Activated T-helper 1 cell treated with Interleukin-2 at 50 U/mL for 16 hours (primary cell): ENCODE results near the gene SLC39A6.
"Not testable (repeated sequence)": the region's sequence is repeated elsewhere in the genome, so short reads cannot be mapped to it uniquely, and the experiment has no call there.

ENCODE experiments used
- DNase-seq: peaks from one replicate; pipeline ENCODE4 v3.0.0-alpha.2; 2020; ENCODE audit warnings: low read depth

The SLC39A6 gene

DNA sequence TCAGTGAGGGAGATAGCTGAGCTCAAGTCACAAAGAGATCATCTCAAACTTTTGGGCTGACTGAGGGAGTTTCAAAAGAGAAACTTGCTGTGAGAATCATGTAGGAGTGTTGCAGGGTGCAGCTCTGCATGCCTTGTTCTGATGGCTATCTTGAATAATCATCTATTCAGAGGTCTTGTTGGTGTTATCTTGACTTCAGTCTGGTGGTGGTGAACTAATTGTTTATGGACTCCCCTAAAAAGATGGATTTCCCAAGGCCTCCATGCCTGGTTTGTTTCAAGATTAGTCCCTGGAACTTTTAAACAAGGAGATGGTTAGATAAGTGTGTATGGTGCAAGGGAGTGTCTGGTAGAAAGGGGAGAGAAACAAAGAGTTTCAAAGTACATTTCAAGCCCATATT, 29.8 kb downstream of the SLC39A6 start:
- DNase-seq, result no peak

DNA sequence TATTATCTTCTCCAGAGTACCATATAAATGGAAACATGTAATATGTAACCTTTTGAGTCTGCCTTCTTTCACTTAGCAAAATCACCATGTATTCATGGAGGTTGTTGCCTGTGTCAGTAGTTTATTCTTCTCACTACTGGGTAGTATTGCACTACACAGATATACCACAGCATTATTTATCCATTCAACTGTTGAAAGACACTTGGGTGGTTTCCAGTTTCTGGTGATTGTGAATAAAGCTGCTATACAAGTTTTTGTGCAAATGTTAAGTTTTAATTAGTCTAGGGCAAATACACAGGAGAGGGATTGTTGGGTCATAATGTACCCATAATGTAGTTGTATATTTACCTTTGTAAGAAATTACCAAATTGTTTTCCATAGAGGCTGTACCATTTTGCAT, 32.2 kb downstream of the SLC39A6 start:
- no peak for DNase-seq

GRCh38 chr18:36095936-36096519, 33.1 kb downstream of the SLC39A6 start:
- DNase-seq, result no peak

DNA sequence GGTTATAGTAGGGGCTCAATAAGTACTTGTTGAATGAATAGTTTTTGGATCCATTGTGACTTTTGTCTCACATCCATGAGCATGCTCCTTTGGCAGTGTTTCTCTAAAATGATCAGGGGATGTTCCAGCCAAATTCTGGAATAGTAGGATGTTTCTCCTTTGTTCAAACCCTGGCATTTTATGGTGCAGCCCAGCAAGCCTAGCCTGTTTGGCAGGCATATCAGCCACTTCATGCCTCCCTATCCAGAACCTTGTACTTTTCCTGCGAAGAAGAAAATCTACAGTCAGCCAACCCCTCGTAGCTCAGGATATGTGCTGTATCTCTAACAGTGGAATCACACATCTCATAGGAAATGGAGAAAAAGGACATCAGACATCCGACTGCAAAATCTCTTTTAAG, 34.7 kb downstream of the SLC39A6 start:
- no peak for DNase-seq

DNA sequence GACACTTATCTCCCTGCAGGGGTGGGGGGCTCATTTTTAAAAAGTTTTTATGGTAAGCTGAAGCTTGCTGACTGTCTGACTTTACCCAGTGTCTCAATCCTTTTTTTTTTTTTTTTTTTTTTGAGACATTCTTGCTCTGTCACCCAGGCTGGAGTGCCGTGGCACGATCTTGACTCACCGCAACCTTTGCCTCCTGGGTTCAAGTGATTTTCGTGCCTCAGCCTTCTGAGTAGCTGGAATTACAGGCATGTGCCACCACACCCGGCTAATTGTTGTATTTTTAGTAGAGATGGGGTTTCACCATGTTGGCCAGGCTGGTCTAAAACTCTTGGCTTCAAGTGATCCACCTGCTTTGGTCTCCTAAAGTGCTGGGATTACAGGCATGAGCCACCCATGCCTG, 37.0 kb downstream of the SLC39A6 start:
- not testable (repeated sequence) for DNase-seq

DNA sequence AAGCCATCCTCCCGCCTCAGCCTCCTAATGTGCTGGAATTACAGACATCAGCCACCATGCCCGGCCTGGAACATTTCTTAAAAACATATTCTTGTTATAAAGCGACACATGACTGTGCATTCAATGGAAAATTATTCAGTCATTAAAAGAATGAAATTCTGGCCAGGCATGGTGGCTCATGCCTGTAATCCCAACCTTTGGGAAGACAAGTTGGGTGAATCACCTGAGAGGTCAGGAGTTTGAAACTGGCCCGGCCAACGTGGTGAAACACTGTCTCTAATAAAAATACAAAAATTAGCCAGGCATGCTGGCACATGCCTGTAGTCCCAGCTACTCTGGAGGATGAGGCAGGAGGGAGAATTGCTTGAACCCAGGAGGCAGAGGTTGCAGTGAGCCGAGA, 40.1 kb downstream of the SLC39A6 start:
- DNase-seq, result no peak

DNA sequence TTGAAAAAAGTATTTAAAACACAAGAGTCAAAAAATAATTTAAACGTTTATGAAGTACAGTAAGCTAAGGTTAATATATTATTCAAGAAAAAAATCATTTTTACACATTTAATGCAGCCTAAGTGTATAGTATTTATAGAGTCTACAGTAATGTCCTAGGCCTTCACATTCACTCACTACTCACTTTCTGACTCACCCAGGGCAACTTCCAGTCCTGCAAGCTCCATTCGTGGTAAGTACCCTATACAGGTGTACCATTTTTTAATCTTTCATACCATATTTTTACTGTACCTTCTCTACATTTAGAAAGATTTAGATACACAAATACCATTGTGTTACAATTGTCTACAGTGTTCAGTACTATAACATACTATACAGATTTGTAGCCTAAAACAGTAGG, 40.9 kb downstream of the SLC39A6 start:
- DNase-seq, result no peak

GRCh38 chr18:36086186-36086585, 43.0 kb downstream of the SLC39A6 start:
- no peak for DNase-seq

GRCh38 chr18:36085195-36085594, 43.9 kb downstream of the SLC39A6 start:
- no peak for DNase-seq

GRCh38 chr18:36083729-36084128, 45.4 kb downstream of the SLC39A6 start:
- no peak for DNase-seq

GRCh38 chr18:36081118-36081517, 48.0 kb downstream of the SLC39A6 start:
- DNase-seq, result not testable (repeated sequence)

DNA sequence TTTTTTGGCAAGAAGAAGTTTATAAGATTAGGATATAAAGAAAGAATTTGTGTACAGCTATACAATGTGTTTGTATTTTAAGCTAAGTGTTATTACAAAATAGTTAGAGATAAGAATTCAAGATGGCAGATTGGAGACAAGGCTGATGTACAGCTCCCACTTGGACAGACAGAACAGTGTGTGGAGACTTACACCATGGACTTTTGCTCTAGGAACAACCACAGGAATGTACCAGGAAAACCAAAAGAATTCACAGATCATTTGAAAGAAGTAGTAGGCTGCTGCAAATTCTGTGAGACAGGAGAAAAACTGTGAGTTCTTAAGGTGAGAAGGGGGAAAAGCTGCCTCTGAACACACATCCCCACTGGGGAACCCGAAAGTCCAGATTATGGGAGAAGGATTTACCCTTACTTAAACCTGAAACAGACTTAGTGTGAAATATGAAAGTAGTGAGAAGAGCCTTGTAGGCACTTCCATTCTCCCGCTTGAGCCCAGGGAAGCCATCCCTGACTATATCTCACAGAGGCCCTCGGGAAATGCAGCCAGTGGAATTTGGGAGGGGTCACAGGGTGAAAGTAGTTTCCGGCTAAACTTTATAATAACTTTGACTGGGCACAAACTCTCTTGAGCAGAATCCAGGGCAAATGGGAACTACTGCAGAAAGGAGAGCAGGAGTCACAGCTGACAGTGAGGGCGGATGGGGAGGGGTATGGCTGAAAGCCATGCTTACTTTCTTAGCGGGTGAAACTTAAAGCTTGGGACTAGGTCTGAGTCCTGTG, 50.2 kb downstream of the SLC39A6 start:
- no peak for DNase-seq

DNA sequence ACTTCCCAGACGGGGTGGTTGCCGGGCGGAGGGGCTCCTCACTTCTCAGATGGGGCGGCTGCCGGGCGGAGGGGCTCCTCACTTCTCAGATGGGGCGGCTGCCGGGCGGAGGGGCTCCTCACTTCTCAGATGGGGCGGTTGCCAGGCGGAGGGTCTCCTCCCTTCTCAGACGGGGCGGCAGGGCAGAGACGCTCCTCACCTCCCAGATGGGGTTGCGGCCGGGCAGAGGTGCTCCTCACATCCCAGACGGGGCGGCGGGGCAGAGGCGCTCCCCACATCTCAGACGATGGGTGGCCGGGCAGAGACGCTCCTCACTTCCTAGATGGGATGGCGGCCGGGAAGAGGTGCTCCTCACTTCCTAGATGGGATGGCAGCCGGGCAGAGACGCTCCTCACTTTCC, 51.4 kb downstream of the SLC39A6 start:
- not testable (repeated sequence) for DNase-seq

DNA sequence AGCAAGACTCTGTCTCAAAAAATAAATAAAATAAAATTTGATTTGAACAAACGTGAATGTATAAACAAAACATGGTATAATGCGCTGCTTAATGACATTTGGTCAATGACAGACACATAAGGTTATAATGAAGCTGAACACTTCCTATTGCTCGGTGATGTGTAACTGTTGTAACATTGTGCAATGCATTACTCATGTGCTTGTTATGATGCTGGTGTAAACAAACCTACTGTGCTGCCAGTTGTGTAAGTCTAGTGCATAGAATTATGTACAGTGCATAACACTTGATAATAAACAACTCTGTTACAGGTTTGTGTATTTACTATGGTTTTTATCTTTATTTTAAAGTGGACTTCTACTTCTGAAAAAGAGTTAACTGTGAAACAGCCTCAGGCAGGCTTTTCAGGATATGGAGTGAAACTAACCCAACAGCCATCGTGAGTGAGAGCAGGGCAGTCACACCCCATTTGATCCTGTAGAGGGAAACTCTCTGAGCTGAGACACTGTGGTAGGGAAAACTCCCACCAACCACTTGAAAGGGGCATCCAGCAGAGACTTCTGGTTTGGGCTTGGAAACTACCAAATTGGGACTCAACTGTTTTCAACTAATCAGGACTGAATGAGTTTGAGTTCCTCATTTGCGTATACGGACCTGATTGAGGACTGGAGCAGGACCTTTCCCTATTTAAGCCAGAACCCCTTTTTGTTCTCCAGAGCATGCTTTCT, 53.1 kb downstream of the SLC39A6 start:
- DNase-seq, result no peak

- no peak for DNase-seq
These were observed 54.7 kb downstream of the SLC39A6 start for GRCh38 chr18:36074435-36074834.

DNA sequence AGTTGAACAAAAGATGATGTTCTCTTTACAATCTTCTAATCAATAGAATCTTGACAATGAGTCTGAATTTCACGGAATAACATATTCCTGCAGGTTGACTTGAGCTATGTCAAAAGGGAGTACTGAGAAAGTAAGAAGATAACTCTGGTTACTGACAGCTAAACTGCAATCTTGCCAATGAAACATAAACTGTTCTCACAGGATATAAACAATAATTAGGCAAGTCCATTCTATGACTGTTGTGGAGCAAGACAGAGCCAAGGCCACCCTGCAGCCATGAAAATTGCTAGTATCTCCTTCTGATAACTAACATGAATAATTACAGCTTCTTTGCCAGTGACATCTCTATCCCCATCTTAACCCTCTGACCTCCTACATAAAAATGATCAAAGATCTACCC, 55.5 kb downstream of the SLC39A6 start:
- no peak for DNase-seq

DNA sequence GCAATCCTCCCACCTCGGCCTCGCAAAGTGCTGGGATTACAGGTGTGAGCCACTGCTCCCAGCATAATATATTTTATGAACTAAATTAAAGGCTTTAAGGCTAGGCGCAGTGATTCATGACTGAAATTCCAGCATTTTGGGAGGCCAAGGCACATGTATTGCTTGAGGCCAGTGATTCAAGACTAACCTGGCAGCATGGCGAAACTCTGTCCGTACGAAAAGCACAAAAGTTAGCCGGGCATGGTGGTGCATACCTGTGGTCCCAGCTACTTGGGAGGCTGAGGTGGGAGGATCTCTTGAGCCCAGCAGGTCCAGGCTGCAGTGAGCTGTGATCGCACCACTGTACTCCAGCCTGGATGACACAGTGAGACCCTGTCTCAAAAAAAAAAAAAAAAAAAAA, 56.7 kb downstream of the SLC39A6 start:
- DNase-seq, result not testable (repeated sequence)

GRCh38 chr18:36067055-36067957, 61.8 kb downstream of the SLC39A6 start, which contains the start of gene RPRD1A:
RPRD1A (minus strand) TSS chr18:36067559; CDS start chr18:36067404, 155 bp downstream.
- DNase-seq, result peak; percentile 95

DNA sequence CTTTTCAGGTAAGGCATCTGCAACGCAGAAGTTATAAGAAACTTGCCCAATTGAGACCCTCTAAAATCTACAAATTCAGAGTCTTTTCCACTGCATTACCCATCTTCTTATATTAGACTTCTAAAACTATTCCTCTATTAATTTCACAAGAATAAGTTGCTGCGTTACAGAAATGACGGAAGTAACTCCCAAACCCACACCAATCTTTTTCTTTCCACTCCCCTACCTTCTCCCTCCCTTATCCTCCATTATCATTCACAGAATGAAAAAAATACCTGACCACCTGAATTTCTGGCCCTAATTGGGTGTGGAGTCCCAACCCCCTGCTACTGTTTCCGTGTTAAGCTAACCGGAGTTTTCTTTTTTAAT, 62.5 kb downstream of the SLC39A6 start:
- no peak for DNase-seq

DNA sequence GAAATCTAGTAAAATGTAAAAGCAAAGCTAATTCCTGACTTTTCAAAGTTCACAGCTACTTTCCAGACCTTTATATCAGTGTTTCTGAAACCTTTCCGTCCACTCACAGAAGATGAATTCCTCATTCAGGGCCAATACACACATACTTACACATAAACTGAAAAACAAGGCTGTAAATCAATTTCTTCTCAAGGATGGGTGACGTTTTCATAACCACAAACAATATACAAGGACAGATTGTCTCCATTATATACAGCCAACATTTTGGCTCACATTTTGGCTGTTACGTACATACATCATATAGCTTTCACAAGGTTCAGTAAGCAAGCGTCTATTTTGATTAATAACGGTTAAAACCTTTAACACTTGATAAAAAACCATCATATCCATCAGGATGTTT, 63.1 kb downstream of the SLC39A6 start:
- DNase-seq, result no peak

DNA sequence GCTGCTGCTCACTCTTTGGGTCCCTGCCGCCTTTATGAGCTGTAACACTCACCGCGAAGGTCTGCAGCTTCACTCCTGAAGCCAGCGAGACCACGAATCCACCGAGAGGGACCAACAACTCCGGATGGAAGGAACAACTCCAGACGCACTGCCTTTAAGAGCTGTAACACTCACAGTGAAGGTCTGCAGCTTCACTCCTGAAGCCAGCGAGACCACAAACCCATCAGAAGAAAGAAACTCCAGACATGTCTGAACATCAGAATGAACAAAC, 64.4 kb downstream of the SLC39A6 start:
- DNase-seq, result not testable (repeated sequence)

- no peak for DNase-seq
These were observed 64.9 kb downstream of the SLC39A6 start for GRCh38 chr18:36064027-36064808.
